ENCODE measurements around the gene NOTCH1. TPM values are rescaled to one million over a fixed set of nuclear protein-coding genes. Genes with fewer than 3 reads are reported as not detected.

The NOTCH1 gene
- total and polyA plus RNA-seq, 2 of the 13 experiments (the other 11 are each of a cell fraction or from before 2014, with no cell fraction given), result 0.09 to 0.35 TPM

GRCh38 chr9:136520053-136520540, 25.8 kb downstream of the NOTCH1 start (continued):
- TF ChIP-seq ZNF513 (CRISPR knock-in tag; conservative IDR thresholded peaks at IDR 0.05) (no peak), AKNA (CRISPR knock-in tag; IDR thresholded peaks at IDR 0.05; ENCODE audit: borderline replicate concordance) (no peak), ZNF510 (CRISPR knock-in tag; IDR thresholded peaks at IDR 0.05; ENCODE audit: low read depth) (no peak), SOX6 (IDR thresholded peaks at IDR 0.05) (no peak), SOX6 (CRISPR knock-in tag; IDR thresholded peaks at IDR 0.05) (peak; percentile 56), ZBTB7B (CRISPR knock-in tag; IDR thresholded peaks at IDR 0.05) (peak; percentile 68; the same call in 1 of the 2 replicates), TBX2 (CRISPR knock-in tag; IDR thresholded peaks at IDR 0.05; ENCODE audit: borderline replicate concordance) (peak; percentile 86), ZBTB4 (CRISPR knock-in tag; IDR thresholded peaks at IDR 0.05; ENCODE audit: borderline replicate concordance) (no peak), ZNF558 (CRISPR knock-in tag; IDR thresholded peaks at IDR 0.05; ENCODE audit: borderline replicate concordance) (0 out of 2 replicates have a peak, but pooled peaks have one; percentile 38), HDAC2 (CRISPR knock-in tag; IDR thresholded peaks at IDR 0.05) (0 out of 2 replicates have a peak, but pooled peaks have one; percentile 21), IKZF1 (IDR thresholded peaks at IDR 0.05) (no peak), ZNF713 (CRISPR knock-in tag; IDR thresholded peaks at IDR 0.05) (no peak), ZFP90 (CRISPR knock-in tag; IDR thresholded peaks at IDR 0.05; ENCODE audit: borderline replicate concordance) (0 out of 2 replicates have a peak, but pooled peaks have one; percentile 67), ZNF609 (CRISPR knock-in tag; IDR thresholded peaks at IDR 0.05; ENCODE audit: borderline replicate concordance) (peak; percentile 74), ZNF839 (CRISPR knock-in tag; IDR thresholded peaks at IDR 0.05; ENCODE audit: borderline replicate concordance) (no peak)
